Lower lobe of right lung (tissue), 2 donors: Measurements from ENCODE around the gene COL9A2. TPM values are rescaled to one million over a fixed set of nuclear protein-coding genes. Genes with fewer than 3 reads are reported as not detected.
A peak's percentile ranks its signal among the peaks of the same experiment; 100 is the strongest.
"Not testable (repeated sequence)": the region's sequence is repeated elsewhere in the genome, so short reads cannot be mapped to it uniquely, and the experiment has no call there.

Experiments used
- ATAC-seq, 2 donors: fragments of 200-7000 bp; cut with Tn5 transposase; one replicate each; pipeline ENCODE4 v1.9.1; 2020 to 2022; ENCODE audit warnings: mild to moderate bottlenecking in 2 of 2, moderate library complexity in 2 of 2
- DNase-seq: peaks from one replicate; pipeline ENCODE4 v3.0.0-alpha.2; 2020
- H3K27ac ChIP-seq: fragments of 200-600 bp; one replicate; pipeline ENCODE4 v1.8.0; 2022
- H3K27me3 ChIP-seq: fragments of 200-600 bp; one replicate; pipeline ENCODE4 v1.8.0; 2022; ENCODE audit warnings: low read depth
- H3K36me3 ChIP-seq: fragments of 200-600 bp; one replicate; pipeline ENCODE4 v1.8.0; 2022; ENCODE audit warnings: mild to moderate bottlenecking
- H3K4me1 ChIP-seq: fragments of 200-600 bp; one replicate; pipeline ENCODE4 v1.8.0; 2022
- H3K4me3 ChIP-seq: fragments of 200-600 bp; one replicate; pipeline ENCODE4 v1.8.0; 2022; ENCODE audit warnings: mild to moderate bottlenecking
- H3K9me3 ChIP-seq: fragments of 200-600 bp; one replicate; pipeline ENCODE4 v1.8.0; 2022
- CTCF ChIP-seq: fragments of 200-600 bp; IDR thresholded peaks from one replicate; pipeline ENCODE4 v1.8.0; 2022; ENCODE audit warnings: antibody characterized with exemption, mild to moderate bottlenecking
- intact Hi-C: fragments of 100-400 bp; cut with DNase I; formaldehyde crosslinking; loops from one replicate; pipeline ENCODE4 v1.11.0; 2022
- total RNA-seq: library from RNA; stranded (reverse); fragmentation: NEBNext Ultra II Directional; extraction: Animal tissue kit (Norgen Biotek cat#: 25700); gene quantifications from one replicate; pipeline ENCODE4 v1.2.1, GENCODE V29; 2021
- donor health status: DM: no; HTN: yes; CAD: no; lungs with severe emphysema.

The COL9A2 gene
- total RNA-seq, 1 donor from 2014 or later, result 7.6 TPM

DNA sequence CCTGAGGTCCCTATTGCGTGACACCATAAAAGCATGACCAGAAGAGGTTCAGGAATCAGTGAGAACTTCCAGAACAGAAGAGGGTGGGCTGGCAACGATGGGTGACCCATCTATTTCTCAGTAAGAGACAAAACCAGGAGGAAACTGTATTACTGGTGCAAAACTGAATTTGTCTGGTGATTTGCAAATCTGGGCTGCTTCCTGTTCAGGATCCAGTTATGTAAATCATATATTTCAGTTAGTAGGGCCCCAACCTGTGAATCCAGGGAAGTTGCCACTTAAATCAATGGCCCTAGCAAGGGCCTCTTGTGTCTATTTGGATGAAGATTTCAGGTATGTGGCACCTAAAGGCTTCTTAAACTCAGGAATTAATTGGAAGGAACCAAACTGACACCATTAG, 33.3 kb upstream of the COL9A2 start:
- ATAC-seq (no peak), DNase-seq (no peak)
- Histone ChIP-seq H3K4me3 (no peak overlapping the region), H3K27me3 (no peaks in the 10 kb centered on the region), H3K4me1 (no peaks in the 10 kb centered on the region), H3K36me3 (no peaks in the 10 kb centered on the region), H3K9me3 (no peaks in the 10 kb centered on the region), H3K27ac (no peak overlapping the region)
- TF ChIP-seq CTCF, result no peak
- intact Hi-C loops, result no loop called here

DNA sequence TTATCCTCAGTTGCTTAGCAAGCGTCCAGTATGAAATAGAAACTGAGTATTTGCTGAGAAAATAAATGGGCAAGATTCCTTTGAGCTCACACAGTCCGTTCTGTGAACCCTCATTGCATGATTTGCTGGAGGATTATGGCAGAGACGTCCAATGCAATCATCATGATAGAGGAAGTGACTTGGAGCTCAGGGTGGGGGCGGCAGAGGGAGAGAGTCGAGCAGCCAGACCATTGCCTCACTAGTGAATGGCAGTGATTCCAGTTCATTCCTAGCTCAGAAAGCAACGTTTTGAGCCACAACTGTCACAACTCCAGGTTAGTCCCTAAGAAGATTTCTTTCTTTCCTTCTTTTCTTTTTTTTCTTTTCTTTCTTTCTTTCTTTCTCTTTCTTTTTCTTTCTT, 27.5 kb upstream of the COL9A2 start:
- Histone ChIP-seq H3K9me3 (no peaks in the 10 kb centered on the region), H3K27ac (peak overlapping the region; percentile 62), H3K27me3 (no peaks in the 10 kb centered on the region), H3K4me3 (peak overlapping the region; percentile 36), H3K36me3 (no peaks in the 10 kb centered on the region), H3K4me1 (peaks cover 2% of the 10 kb centered on the region)
- peak; percentile 83 to 91 for ATAC-seq
- peak; percentile 76 for DNase-seq
- no peak for TF ChIP-seq CTCF
- intact Hi-C loops, result no loop called here

GRCh38 chr1:40342381-40342717, 25.3 kb upstream of the COL9A2 start:
- H3K4me1 ChIP-seq, result peaks cover 14% of the 10 kb centered on the region
- H3K27ac ChIP-seq, H3K36me3 ChIP-seq, H3K4me3 ChIP-seq, DNase-seq, H3K9me3 ChIP-seq, ATAC-seq, intact Hi-C loops, H3K27me3 ChIP-seq: not testable (repeated sequence)

DNA sequence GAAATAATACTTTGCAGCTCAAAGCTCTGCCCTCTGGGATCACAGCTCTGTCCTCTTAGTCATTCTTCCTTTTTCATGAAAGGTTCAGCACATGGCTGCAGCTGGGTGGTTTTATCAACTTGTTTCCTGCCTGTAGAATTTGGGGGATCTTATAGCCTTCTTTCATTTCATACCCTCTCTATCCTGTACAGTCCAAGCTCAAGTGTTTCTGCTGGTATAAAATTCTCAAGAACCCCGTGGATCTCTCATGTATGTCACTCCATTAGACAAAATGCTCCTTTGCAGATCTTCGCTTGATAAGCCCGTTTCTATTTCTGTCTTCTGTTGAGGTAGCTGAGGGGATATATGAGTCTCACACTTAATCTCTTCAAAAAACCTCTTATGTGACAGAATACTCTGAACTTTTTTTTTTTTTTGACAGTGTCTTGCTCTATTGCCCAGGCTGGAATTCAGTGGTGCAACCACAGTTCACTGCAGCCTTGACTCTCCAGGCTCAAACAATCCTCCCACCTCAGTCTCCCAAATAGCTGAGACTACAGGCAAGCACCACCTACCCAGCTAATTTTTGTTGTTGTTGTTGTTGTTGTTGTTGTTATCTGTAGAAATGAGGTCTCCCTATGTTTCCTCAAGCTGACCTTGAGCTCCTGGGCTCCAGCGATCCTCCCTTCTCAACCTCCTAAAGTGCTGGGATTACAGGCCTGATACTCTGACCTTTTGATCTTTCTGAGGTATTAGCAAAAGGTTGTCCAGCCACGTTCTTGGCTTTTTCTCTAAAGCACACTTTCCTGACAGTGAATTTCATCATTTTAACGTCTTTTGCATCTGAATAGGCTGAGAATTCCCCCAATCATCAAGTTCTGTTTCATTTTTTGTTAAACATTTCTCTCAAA, 24.6 kb upstream of the COL9A2 start:
- Histone ChIP-seq H3K27ac (no peak overlapping the region), H3K27me3 (no peaks in the 10 kb centered on the region), H3K4me3 (no peak overlapping the region), H3K4me1 (peaks cover 14% of the 10 kb centered on the region), H3K36me3 (no peaks in the 10 kb centered on the region), H3K9me3 (no peaks in the 10 kb centered on the region)
- intact Hi-C loops, result no loop called here
- DNase-seq (no peak), ATAC-seq (no peak)
- no peak for TF ChIP-seq CTCF

- H3K27ac ChIP-seq, result peak overlapping the region; percentile 73
- ATAC-seq (peak; percentile 27 to 52), DNase-seq (no peak)
- intact Hi-C loops, result loop anchor here (10.0 kb wide), 1 partner anchor 195 kb away; no protein-coding TSS in a partner anchor
- H3K36me3 ChIP-seq, result no peaks in the 10 kb centered on the region
- no peak for TF ChIP-seq CTCF
- peaks cover 3% of the 10 kb centered on the region for H3K27me3 ChIP-seq
- no peaks in the 10 kb centered on the region for H3K9me3 ChIP-seq
- peak overlapping the region; percentile 19 for H3K4me3 ChIP-seq
- H3K4me1 ChIP-seq, result peaks cover 14% of the 10 kb centered on the region
These were observed 22.6 kb upstream of the COL9A2 start for GRCh38 chr1:40339420-40340323.
